ENCODE measurements around the gene LANCL2.

Gene LANCL2

DNA sequence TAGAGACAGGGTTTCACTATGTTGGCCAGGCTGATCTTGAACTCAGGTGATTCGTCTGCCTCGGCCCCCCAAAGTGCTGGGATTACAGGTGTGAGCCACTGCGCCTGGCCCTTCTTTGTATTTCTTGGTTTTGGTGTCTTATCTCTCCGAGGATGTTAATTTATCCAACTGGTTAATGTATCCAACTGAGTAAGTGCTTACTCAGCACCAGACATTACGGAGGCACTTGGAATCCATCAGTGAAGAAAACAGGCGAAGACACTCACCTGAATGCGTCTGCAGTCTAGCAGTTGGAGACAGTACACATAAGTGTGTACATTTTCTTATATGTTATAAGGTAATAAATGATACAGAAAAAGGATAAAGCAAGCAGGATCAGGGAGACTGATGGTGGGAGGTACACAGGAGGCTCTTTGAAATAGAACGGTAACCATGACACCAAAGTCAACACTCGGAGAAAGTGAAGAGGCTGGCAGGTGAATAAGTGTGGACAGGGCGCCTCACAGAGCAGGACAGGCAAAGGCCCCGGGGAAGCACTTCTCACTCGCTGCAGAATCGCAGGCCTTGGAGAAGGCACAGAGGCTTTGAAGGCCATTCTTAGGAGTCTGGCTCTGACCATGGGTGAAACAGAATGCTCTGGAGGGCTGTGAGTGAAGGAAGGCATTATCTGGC lies 73.1 kb downstream of the LANCL2 start:
- DNase-seq (ENCODE audit: low read depth) = no peak

- no peak for DNase-seq (ENCODE audit: low read depth)
Measured at GRCh38 chr7:55438757-55439525, 73.8 kb downstream of the LANCL2 start.

GRCh38 chr7:55439627-55440026 lies 74.5 kb downstream of the LANCL2 start:
- no peak for DNase-seq (ENCODE audit: low read depth)

GRCh38 chr7:55440040-55440690 lies 75.0 kb downstream of the LANCL2 start:
- no peak for DNase-seq (ENCODE audit: low read depth)

GRCh38 chr7:55441002-55441401 lies 75.9 kb downstream of the LANCL2 start:
- DNase-seq (ENCODE audit: low read depth) = no peak

DNA sequence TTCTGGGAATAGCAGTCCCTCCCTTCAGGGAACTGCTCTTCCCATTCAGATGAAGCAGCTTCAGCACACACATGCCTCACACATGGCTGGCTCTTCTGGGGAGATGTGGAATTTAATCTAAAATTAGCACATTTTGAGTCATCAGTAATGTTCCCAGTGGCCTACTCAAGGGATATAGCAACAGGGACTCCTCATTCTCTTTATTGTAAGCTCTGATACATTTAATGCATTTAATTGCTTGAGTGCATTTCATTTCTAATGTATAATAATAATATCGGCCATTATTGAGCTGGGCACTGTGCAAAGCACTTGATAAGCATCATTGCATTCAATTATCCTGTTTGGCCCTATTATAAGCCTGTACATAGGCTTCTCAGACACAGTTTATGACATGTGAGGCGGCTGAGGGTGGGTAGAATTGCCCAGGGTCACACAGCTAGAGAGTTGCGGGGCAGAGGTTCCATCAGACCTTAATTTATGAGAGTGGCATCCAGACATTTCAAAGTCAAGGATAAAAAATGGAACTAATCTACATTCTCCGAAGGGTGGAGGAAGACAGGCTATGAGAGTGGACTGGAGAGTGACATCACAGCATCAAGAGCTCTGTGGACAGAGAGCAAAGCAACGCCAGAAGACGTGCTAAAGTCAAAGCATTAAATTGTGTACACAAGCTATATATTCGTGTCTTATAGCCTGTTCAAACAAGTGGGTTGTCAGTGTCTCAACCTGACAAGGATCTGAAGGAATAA lies 76.8 kb downstream of the LANCL2 start:
- no peak for DNase-seq (ENCODE audit: low read depth)

DNA sequence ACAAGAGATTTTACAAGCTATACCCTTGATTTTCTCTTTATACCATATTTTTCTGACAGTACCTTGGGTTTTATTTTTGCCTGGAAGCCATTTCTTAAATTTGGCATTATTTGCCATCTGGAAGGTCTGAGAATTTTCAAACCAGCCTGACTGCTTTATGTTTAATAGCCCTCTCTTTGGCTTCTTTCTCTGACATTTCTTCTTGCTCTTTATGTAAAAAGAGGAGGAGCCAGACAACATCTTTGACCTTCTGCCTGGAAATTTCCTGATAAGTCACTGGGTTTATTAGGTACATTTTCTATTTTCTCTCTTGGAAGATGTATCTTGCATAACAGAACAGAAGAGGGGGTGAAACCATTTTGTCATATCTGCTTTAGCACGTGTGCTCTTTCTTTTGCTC lies 79.6 kb downstream of the LANCL2 start:
- DNase-seq (ENCODE audit: low read depth) = no peak

- DNase-seq (ENCODE audit: low read depth) = no peak
Measured at GRCh38 chr7:55448526-55448925, 83.4 kb downstream of the LANCL2 start.

DNA sequence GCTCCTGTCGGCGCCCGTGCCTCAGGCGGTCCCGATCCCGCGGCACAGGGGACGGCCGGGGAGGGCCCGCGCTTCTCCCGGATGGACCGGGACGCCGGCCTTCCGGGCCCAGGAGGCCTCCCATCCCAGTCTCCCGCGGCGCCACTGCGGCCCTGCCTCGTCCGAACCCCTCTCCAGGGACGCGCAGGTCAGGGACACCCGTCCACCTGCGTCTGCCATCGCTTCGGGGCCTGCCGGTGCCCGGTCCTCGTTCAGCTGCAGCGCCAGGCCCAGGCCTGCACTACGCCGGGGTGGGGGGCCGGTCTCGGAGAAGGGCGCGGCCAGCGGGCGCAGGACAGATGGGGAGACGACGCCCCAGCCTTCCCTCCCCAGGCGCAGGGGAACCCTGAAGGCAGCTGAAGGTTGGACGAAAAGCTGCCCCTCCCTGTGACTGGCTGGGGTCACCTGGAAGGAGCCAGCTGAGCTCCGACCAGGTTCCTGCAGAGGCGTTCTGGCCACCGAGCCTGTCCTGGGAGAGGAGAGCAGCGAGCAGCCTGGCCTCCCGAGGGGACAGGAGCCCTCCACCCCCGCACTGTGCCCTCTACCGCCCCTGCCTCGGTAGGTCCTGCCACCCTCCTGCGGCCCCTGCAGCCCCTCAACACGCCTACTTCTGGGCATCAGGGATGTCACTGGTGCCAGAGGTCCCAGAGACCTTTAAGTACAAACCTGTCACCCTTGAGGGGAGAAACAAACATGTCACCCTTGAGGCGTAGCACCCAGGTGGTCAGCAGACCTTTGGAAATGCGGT lies 84.3 kb downstream of the LANCL2 start:
- no peak for DNase-seq (ENCODE audit: low read depth)

DNA sequence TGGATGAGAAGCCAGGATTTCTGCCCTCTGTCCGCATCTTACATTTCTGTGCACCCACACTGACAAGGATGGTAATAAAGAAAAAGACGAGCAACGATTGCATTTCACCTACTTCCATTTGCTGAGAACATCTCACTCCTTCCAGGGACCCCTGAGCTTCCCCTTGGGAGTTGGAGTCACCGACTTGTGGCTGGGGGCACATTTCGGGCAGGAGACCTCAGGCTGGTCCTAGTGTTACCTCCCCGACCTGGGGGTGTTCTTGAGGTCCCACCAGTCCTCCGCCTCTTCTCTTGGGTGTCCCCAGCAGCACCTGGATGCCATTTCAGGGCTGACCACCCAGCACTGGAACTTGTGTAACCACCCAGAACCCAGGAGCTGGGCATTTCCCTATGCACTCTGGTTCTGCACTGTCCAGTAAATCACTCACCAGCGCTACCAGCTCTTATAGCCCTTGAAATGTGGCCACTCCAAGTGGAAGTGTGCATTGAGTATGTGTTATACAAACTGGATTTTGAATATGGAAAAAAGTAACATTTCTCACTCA lies 84.9 kb downstream of the LANCL2 start:
- no peak for DNase-seq (ENCODE audit: low read depth)

GRCh38 chr7:55452971-55453370 lies 87.8 kb downstream of the LANCL2 start:
- no peak for DNase-seq (ENCODE audit: low read depth)

- DNase-seq (ENCODE audit: low read depth) = no peak
Measured at GRCh38 chr7:55457801-55458200, 92.7 kb downstream of the LANCL2 start.

GRCh38 chr7:55458351-55458750 lies 93.2 kb downstream of the LANCL2 start:
- DNase-seq (ENCODE audit: low read depth) = no peak

GRCh38 chr7:55463686-55464262 lies 98.6 kb downstream of the LANCL2 start:
- no peak for DNase-seq (ENCODE audit: low read depth)

DNA sequence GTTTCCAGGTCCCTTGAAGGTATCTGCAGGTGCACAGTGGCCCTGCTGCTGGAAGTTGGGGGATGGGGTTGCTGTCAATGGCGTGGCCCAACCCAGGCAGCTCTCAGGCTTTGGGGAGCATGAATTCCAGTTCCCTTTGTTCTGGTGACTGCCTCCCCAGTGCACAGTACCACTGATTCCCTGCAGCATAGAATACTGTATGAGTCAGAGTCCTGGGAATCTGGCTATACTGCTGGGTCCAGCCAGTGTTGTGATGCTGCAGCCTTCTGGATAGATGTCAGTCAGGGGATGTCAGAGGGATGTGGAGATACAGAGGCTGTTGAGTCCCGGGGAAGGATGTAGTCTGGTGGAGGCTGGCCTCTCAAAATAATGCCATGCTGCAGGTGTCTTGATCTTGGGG lies 99.3 kb downstream of the LANCL2 start:
- no peak for DNase-seq (ENCODE audit: low read depth)

GRCh38 chr7:55465691-55466090 lies 100.6 kb downstream of the LANCL2 start:
- no peak for DNase-seq (ENCODE audit: low read depth)

GRCh38 chr7:55467047-55467593 lies 102.0 kb downstream of the LANCL2 start:
- DNase-seq (ENCODE audit: low read depth) = no peak

- no peak for DNase-seq (ENCODE audit: low read depth)
Measured at GRCh38 chr7:55468495-55468894, 103.4 kb downstream of the LANCL2 start.

GRCh38 chr7:55469271-55469681 lies 104.1 kb downstream of the LANCL2 start:
- no peak for DNase-seq (ENCODE audit: low read depth)

DNA sequence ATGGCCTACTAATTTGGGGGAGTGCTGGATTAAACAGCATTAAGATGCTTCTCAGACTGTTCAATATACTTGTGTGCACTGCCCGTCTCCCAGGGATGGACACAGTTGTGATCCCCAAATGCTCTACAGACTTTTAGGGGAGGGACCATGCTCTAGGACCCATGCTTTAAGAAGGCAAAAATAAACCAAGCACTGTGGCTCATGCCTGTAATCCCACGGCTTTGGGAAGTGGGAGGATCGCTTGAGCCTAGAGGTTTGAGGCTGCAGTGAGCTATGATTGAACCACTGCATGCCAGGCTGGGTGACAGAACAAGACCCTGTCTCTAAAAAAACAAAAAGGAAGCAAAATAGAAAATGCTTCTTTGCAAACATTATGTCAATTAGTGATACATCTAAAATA lies 104.6 kb downstream of the LANCL2 start:
- DNase-seq (ENCODE audit: low read depth) = no peak

DNA sequence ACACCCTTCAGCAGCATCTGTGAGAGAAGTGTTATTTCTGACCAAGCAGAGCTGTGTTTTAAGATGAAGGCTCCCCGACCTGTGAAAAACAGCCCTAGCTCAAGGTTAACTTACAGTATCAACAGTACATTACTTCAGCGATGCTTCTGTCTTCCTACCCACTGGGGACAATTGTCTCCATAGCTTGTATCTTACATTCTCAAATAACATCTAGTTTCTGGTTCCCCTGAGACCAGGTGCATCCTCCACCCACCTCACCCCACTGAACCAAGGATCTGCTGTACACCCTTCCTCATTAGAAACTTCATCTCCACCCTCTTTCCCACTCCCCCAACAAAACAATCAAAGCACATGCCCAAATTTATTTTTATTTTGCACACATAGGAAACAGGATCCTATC lies 105.1 kb downstream of the LANCL2 start:
- DNase-seq (ENCODE audit: low read depth) = no peak
